SU-DHL-6 (cell line): ENCODE data around the gene YKT6.

Source experiments
- H2AFZ ChIP-seq: fragments of 200-600 bp; sonication (generic); 2 replicates; pipeline ENCODE4 v1.6.1; 2014; ENCODE audit warnings: low read depth, mild to moderate bottlenecking, moderate library complexity, mixed read lengths, antibody characterized with exemption, low read length; ENCODE audit not compliant: severe bottlenecking
- H3F3A ChIP-seq: fragments of 200-600 bp; shearing (Covaris generic); 2 replicates; pipeline ENCODE4 v1.6.0; 2016; ENCODE audit warnings: antibody characterized with exemption, mild to moderate bottlenecking; ENCODE audit not compliant: insufficient read depth
- H3K27ac ChIP-seq: fragments of 200-600 bp; sonication (generic); 2 replicates; pipeline ENCODE4 v1.5.1; 2016; ENCODE audit warnings: low read depth, mild to moderate bottlenecking, low read length, moderate library complexity, mixed read lengths
- H3K27me3 ChIP-seq: fragments of 200-600 bp; sonication (generic), shearing (Covaris generic); 2 replicates; pipeline ENCODE4 v1.6.0; 2014; ENCODE audit warnings: mild to moderate bottlenecking, low read length
- H3K36me3 ChIP-seq: fragments of 200-600 bp; sonication (generic); 2 replicates; pipeline ENCODE4 v1.6.1; 2014; ENCODE audit warnings: mild to moderate bottlenecking, low read length, mixed read lengths
- H3K4me2 ChIP-seq: fragments of 300-600, 200-600 bp; shearing (Covaris generic), sonication (generic); 2 replicates; pipeline ENCODE4 v1.6.0; 2014; ENCODE audit warnings: low read length, low read depth, mild to moderate bottlenecking; ENCODE audit not compliant: poor library complexity, severe bottlenecking
- H3K4me3 ChIP-seq: fragments of 200-600 bp; sonication (generic); 2 replicates; pipeline ENCODE4 v1.5.1; 2014; ENCODE audit warnings: antibody characterized with exemption, low read length, mild to moderate bottlenecking, mixed read lengths; ENCODE audit not compliant: insufficient read depth, poor library complexity, severe bottlenecking
- H3K79me2 ChIP-seq: fragments of 200-600 bp; sonication (generic); 2 replicates; pipeline ENCODE4 v1.6.1; 2014; ENCODE audit warnings: mild to moderate bottlenecking, low read length, moderate library complexity; ENCODE audit not compliant: insufficient read depth
- H3K9ac ChIP-seq: fragments of 200-600 bp; sonication (generic); 2 replicates; pipeline ENCODE4 v1.7.0; 2014; ENCODE audit warnings: mild to moderate bottlenecking, low read length
- H3K9me2 ChIP-seq: fragments of 200-600 bp; sonication (generic); replicated peaks from 2 replicates; pipeline ENCODE4 v1.6.1; 2014; ENCODE audit warnings: low read length; ENCODE audit not compliant: insufficient read depth
- H3K9me3 ChIP-seq: fragments of 200-600 bp; sonication (generic); 2 replicates; pipeline ENCODE4 v1.6.1; 2014; ENCODE audit warnings: low read length, mixed read lengths; ENCODE audit not compliant: insufficient read depth
- H4K20me1 ChIP-seq: fragments of 200-600 bp; sonication (generic); 2 replicates; pipeline ENCODE4 v1.6.1; 2014; ENCODE audit warnings: low read depth, mild to moderate bottlenecking, antibody characterized with exemption, low read length, moderate library complexity, mixed read lengths
- EZH2phosphoT487 ChIP-seq: fragments of 200-600 bp; sonication (generic), shearing (Covaris generic); conservative IDR thresholded peaks from 2 replicates; pipeline ENCODE4 v1.6.1; 2018; ENCODE audit warnings: mild to moderate bottlenecking, antibody characterized with exemption, low read length, moderate library complexity, mixed read lengths
- TF ChIP-seq, protein P1 (sequence below): fragments of 200-600 bp; sonication (generic); IDR thresholded peaks from one replicate; pipeline ENCODE4 v1.5.1; 2017; ENCODE audit warnings: antibody characterized with exemption, mild to moderate bottlenecking, low read length, moderate library complexity; ENCODE audit not compliant: insufficient read depth, poor library complexity, severe bottlenecking

YKT6 gene

DNA sequence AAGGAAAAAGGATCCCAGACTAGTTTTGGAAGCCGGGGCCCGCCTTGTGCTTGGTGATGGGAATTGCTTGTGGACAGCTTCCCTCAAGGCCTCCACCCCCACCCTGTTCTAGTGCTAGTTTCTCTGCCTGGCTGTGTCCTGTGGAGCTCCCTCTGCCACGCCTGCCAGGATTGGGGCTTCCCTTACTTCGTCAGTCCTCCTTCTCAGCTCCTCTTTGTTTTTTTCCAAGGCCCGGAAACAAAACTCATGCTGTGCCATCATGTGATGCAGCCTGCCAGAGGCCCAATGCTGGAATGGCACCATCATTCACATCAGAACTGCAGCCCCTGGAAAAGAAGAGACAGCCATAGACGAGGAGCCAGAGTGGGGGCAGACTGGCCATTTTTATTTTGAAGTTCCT is 11.2 kb downstream of the YKT6 start:
- H2AFZ ChIP-seq: no peak overlapping the region
- 0 out of 2 replicates have a peak, but pooled peaks cover 1% of the 10 kb centered on the region for H3K36me3 ChIP-seq

DNA sequence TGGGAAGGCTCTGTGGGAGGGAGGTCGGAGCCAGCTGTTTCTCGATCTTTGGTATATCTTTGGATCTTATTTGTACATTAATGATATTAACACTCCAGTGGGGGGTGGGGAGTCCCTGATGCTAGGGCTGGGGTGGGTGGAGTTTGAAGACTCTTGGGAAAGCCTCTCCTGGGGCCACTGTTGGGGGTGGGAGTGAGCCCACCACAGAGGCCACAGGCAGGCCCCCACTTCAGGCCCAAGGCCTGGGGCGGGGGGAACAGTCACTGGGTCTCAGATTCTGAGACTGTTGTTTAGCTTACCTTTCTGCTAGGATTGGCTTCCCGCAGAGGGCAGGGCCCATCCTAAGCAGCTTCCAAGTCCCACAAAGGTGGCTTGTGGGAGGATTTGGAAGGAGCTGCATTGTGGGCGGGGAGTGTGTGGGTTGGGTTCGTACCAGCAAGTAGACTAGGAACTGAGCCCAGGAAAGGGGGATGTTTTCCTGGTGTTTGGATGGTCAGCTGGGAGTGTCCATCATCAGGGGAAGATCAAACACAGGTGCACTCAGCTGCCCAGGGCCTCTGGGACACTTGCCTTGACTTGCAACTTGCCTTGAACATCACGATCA is 11.9 kb downstream of the YKT6 start:
- Histone ChIP-seq H3K79me2 (no peaks in the 10 kb centered on the region), H2AFZ (no peak overlapping the region), H3K9me2 (no peaks in the 10 kb centered on the region), H3K4me2 (no peak overlapping the region), H3K9ac (no peak overlapping the region), H3F3A (no peaks in the 10 kb centered on the region), H3K9me3 (no peaks in the 10 kb centered on the region), H3K27ac (no peak overlapping the region), H4K20me1 (no peaks in the 10 kb centered on the region), H3K4me3 (no peak overlapping the region), H3K36me3 (no peaks in the 10 kb centered on the region), H3K27me3 (no peaks in the 10 kb centered on the region)
- TF ChIP-seq EZH2phosphoT487: no peak
- TF ChIP-seq, protein P1, sequence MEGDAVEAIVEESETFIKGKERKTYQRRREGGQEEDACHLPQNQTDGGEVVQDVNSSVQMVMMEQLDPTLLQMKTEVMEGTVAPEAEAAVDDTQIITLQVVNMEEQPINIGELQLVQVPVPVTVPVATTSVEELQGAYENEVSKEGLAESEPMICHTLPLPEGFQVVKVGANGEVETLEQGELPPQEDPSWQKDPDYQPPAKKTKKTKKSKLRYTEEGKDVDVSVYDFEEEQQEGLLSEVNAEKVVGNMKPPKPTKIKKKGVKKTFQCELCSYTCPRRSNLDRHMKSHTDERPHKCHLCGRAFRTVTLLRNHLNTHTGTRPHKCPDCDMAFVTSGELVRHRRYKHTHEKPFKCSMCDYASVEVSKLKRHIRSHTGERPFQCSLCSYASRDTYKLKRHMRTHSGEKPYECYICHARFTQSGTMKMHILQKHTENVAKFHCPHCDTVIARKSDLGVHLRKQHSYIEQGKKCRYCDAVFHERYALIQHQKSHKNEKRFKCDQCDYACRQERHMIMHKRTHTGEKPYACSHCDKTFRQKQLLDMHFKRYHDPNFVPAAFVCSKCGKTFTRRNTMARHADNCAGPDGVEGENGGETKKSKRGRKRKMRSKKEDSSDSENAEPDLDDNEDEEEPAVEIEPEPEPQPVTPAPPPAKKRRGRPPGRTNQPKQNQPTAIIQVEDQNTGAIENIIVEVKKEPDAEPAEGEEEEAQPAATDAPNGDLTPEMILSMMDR: no peak

More for the DNA sequence above, 11.2 kb downstream of the YKT6 start:
- Histone ChIP-seq H3K9ac (no peak overlapping the region), H3K79me2 (no peaks in the 10 kb centered on the region), H3F3A (no peaks in the 10 kb centered on the region), H3K4me3 (no peak overlapping the region), H3K9me3 (no peaks in the 10 kb centered on the region), H3K27me3 (no peaks in the 10 kb centered on the region), H3K4me2 (no peak overlapping the region), H4K20me1 (no peaks in the 10 kb centered on the region), H3K9me2 (no peaks in the 10 kb centered on the region), H3K27ac (no peak overlapping the region)
- TF ChIP-seq, protein P1: no peak
- TF ChIP-seq EZH2phosphoT487: no peak

DNA sequence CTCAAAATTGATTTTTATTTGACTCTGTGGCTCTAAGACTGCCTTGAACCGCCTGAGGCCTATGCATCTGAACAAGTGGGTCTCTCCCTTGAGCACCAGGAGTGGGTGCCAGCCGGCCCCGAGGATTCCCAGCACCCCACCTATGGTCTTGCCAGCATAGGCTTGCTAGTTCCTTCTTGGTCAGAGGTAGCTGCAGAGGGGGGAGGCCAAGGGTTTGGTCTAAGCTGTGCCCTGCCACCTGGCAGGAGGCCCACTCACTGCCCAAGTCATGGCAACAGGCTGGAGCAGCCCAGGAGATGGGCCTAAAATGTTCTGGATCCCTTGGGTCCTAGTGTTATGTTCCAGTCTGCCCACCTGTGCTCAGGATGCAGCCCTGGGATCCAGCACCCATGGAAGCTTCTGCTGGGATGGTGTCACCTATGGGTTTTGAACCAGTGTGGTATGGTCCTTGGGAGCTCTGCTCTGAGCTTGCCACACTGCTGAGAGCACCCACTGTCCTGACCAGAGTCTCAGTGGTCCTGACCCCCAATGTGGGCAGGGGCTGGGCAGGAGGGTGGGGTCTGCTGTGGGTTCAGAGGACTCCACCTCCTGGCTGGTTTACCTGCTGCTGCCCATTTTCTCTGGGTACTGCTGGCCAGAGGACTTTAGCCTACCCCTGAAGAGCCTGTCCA is 12.6 kb downstream of the YKT6 start:
- no peak overlapping the region for H3K27ac ChIP-seq
- H3K4me3 ChIP-seq: no peak overlapping the region
- no peaks in the 10 kb centered on the region for H4K20me1 ChIP-seq
- no peaks in the 10 kb centered on the region for H3K9me2 ChIP-seq
- no peaks in the 10 kb centered on the region for H3F3A ChIP-seq
- no peak overlapping the region for H3K4me2 ChIP-seq
- no peaks in the 10 kb centered on the region for H3K9me3 ChIP-seq
- no peaks in the 10 kb centered on the region for H3K79me2 ChIP-seq
- H2AFZ ChIP-seq: no peak overlapping the region
- H3K9ac ChIP-seq: no peak overlapping the region
- no peaks in the 10 kb centered on the region for H3K27me3 ChIP-seq
- TF ChIP-seq, protein P1: no peak
- no peak for TF ChIP-seq EZH2phosphoT487
- H3K36me3 ChIP-seq: no peaks in the 10 kb centered on the region
